ENCODE measurements around the gene DCLK1.

DCLK1 gene

DNA sequence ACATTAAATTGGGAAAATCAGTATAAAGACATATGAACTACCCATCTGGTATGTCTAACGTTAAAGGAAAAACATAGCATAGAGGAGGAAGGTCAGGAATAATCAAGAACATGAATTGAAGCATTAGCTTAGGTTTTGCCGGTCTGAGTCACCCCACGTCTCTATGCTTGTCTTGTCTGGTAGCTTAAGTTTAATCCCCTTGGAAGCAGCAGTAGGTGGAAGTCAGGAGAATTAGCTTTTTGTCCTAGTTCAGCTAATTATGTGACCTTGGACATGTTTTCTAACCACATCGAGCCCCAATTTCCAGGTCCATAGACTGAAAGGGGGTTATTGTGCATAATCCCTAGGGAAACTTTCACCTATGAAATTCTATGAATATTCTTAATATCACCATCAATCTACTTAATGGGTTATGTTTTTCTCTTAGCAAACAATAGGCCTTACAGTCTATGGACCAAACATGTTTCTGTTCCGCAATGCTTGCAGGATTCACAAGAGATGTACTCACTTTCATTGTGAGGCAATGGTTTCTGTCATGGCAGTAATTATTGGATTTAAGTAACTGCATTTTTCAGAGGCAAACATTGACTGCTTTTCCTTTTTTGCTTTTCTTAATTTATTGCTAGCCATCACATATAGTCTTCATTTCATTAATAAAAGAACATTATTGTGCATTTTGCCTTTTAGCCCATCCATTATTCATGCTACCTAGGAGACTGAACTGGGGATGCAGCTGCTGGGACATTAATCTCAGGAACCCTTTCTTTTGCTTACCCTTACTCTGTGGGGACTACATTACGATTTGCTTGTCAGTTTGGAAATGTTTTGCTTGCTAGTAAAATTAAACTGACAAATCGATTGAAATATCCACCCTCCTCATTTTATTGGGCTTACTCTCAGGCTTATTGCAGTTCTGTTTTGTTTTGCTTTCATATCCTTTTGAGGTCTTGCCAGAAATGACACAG is 349.9 kb downstream of the DCLK1 start:
- TF ChIP-seq HDGF (IDR thresholded peaks at IDR 0.05; ENCODE audit: borderline replicate concordance) (no peak), FOXK2 (IDR thresholded peaks at IDR 0.05) (no peak), CTBP1 (IDR thresholded peaks at IDR 0.05; ENCODE audit: borderline replicate concordance) (peak; percentile 58; the same call in 1 of the 2 replicates)
- TF ChIP-seq, protein P1, sequence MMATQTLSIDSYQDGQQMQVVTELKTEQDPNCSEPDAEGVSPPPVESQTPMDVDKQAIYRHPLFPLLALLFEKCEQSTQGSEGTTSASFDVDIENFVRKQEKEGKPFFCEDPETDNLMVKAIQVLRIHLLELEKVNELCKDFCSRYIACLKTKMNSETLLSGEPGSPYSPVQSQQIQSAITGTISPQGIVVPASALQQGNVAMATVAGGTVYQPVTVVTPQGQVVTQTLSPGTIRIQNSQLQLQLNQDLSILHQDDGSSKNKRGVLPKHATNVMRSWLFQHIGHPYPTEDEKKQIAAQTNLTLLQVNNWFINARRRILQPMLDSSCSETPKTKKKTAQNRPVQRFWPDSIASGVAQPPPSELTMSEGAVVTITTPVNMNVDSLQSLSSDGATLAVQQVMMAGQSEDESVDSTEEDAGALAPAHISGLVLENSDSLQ (IDR thresholded peaks at IDR 0.05): peak; percentile 66
- no peak for DNase-seq (ENCODE audit: extremely low spot score)
- ChIA-PET POLR2A (no interaction called here), CTCF (interaction anchor here (1.3 kb wide), 1 partner anchor 8 kb away, joined by 4 read pairs; no protein-coding TSS in a partner anchor)

DNA sequence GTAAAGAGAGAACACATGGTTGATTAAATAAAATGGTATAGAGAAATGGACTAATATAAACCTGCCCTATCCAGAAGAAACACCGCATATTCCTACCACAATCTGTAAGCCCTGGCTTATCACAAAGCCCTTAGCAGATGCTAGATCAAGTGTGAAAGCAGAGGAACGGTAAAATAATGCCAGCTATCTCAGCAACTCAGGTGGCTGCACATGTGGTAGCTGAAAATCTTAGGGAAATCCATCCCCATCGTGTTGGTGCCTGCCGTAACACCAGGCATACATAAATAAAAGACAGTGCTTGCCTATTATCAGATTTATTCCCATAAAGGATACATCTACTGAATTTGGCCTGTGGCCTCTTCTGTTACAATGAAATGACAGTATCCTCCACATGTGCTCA is 350.6 kb downstream of the DCLK1 start:
- DNase-seq (ENCODE audit: extremely low spot score): no peak
- ChIA-PET CTCF (interaction anchor here (1.3 kb wide), 1 partner anchor 9 kb away, joined by 4 read pairs; no protein-coding TSS in a partner anchor), POLR2A (no interaction called here)
- no peak for TF ChIP-seq FOXA1 (IDR thresholded peaks at IDR 0.05)
- TF ChIP-seq L3MBTL2 (conservative IDR thresholded peaks at IDR 0.05): no peak
- TF ChIP-seq SUZ12 (IDR thresholded peaks at IDR 0.05): no peak
- no peak for TF ChIP-seq FOXK2 (IDR thresholded peaks at IDR 0.05)
- TF ChIP-seq SP1 (IDR thresholded peaks at IDR 0.05): no peak
- TF ChIP-seq CTBP1 (IDR thresholded peaks at IDR 0.05; ENCODE audit: borderline replicate concordance): no peak
- TF ChIP-seq ZNF384 (IDR thresholded peaks at IDR 0.05): no peak
- no peak for TF ChIP-seq ELF4 (IDR thresholded peaks at IDR 0.05)
- no peak for TF ChIP-seq NFRKB (IDR thresholded peaks at IDR 0.05)

DNA sequence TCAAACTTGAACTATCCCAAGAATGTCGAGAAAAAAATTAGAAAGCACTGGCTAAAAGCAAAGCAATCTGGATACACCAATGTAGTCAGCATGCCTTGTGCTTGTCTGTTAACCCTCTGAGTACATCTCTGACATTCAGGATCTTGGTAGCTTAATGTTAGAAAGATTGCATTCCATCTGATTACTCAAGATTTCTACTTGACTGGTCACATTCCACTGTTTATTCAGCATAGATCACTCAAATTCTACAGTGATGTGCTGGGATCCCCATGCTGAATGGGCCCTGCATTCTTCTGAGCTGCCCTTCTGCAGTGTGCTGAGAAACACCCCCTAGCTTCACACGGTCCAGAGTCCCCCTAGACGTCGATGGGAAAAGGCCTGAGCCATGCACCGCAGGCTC is 359.3 kb downstream of the DCLK1 start:
- CTCF ChIA-PET: no interaction called here
- no peak for DNase-seq (ENCODE audit: extremely low spot score)

DNA sequence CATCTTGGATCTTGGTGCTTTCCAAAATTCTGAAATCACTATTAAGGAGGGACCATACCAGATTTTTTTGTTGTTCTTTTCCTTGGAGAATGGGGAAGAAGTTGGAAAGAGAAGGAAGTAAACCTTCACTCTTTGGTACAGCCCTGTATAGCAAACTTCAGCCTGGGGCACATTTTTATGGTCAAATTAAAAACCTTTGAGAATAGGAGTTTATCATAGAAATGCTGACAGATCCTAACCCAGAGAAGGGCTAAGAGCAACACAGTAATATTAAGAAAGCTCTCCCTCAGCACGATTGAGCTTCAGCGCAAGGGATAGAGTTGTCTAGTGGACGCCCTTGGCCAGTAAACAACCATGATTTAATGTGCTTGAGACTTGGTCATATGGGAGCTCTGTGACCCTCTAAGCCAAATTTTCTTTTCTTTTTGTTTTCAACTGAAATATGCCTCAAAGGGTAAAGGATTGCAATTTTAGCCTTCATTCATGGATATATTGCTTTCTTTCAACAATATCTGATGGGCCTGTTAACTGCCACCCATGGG is 360.4 kb downstream of the DCLK1 start:
- POLR2A ChIA-PET: no interaction called here
- CTCF ChIA-PET: no interaction called here
- TF ChIP-seq, protein P1 (IDR thresholded peaks at IDR 0.05): peak; percentile 31; the same call in 1 of the 2 replicates
- no peak for TF ChIP-seq SUZ12 (IDR thresholded peaks at IDR 0.05)

More for the DNA sequence above, 359.3 kb downstream of the DCLK1 start:
- TF ChIP-seq FOXK2 (IDR thresholded peaks at IDR 0.05): no peak
- TF ChIP-seq, protein P1 (IDR thresholded peaks at IDR 0.05): no peak
- TF ChIP-seq FOXA1 (IDR thresholded peaks at IDR 0.05): no peak
- POLR2A ChIA-PET: no interaction called here

DNA sequence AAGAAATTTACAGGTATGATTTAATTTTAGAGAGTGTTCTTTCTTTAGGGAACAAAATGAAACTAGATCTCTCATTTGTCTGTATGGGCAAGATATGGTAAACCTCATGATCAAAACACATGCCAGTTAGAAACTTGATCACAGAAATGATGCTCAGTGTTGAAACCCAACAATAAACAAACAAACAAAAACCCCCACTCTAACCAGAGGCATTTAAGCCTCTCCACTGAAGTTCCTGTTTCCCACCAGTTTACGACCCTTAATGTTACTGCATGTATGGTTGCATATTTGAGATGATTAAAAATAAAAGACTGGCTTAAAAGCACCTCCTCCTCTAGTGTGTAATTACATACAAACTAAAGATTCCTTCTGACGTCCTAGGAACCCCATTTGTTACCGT is 361.4 kb downstream of the DCLK1 start:
- CTCF ChIA-PET: no interaction called here
- DNase-seq (ENCODE audit: extremely low spot score): no peak
- POLR2A ChIA-PET: no interaction called here
- TF ChIP-seq ELF4 (IDR thresholded peaks at IDR 0.05) (no peak), SUZ12 (IDR thresholded peaks at IDR 0.05) (no peak), FOXM1 (IDR thresholded peaks at IDR 0.05; ENCODE audit: borderline replicate concordance) (no peak), HDGF (IDR thresholded peaks at IDR 0.05; ENCODE audit: borderline replicate concordance) (no peak), FOXA1 (IDR thresholded peaks at IDR 0.05) (no peak), SP1 (IDR thresholded peaks at IDR 0.05) (no peak), L3MBTL2 (conservative IDR thresholded peaks at IDR 0.05) (no peak)

More for the DNA sequence above, 360.4 kb downstream of the DCLK1 start:
- DNase-seq (ENCODE audit: extremely low spot score): no peak

DNA sequence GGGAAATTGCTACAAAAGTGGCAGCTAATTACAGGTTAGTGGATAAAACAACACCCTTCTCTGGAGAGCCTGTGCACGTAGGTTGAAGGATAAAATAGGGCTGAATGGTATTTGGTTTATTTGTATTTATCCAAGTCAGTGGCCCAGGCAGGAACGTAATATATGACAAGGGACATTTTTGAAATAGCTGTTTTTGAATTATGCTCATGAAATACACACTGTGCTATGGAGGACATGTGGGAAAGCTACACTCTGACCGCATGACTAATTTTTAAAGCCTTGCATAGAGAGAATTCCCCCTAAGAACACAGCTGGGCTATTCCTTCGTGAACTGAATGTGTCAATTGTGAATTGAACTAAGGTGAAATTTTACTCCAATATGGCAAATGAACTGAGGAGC is 362.6 kb downstream of the DCLK1 start:
- POLR2A ChIA-PET: no interaction called here
- CTCF ChIA-PET: interaction anchor here (0.5 kb wide), 1 partner anchor 45 kb away, joined by 5 read pairs; no protein-coding TSS in a partner anchor
- TF ChIP-seq HDGF (IDR thresholded peaks at IDR 0.05; ENCODE audit: borderline replicate concordance): no peak
- TF ChIP-seq L3MBTL2 (conservative IDR thresholded peaks at IDR 0.05): no peak
- TF ChIP-seq TARDBP (IDR thresholded peaks at IDR 0.05): no peak
- no peak for TF ChIP-seq FOXA1 (IDR thresholded peaks at IDR 0.05)
- TF ChIP-seq LEF1 (IDR thresholded peaks at IDR 0.05; ENCODE audit: borderline replicate concordance): no peak
- TF ChIP-seq FOXK2 (IDR thresholded peaks at IDR 0.05): no peak
- no peak for DNase-seq (ENCODE audit: extremely low spot score)

DNA sequence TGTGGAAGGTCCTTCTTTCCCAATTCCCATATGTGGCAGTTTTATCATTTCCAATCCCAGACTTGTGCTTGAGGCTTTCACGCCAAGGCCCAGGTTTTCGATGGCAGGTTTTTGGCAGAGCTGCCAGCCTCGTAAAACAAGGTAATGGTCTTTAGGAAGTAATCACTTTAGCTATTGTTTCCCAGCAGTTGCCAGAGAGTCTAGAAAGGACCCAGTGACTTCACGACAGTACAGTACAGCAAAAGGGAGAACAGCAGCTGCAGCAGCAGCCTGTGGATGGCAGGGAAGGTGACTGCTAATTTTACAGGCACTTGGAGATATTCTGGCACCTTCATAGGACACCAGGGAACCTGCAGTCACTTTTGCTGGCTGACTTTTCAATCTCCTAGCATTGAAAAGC is 363.1 kb downstream of the DCLK1 start:
- DNase-seq (ENCODE audit: extremely low spot score): no peak
- TF ChIP-seq ARNT (IDR thresholded peaks at IDR 0.05): no peak
- TF ChIP-seq ZNF384 (IDR thresholded peaks at IDR 0.05): no peak
- no peak for TF ChIP-seq NFRKB (IDR thresholded peaks at IDR 0.05)
- TF ChIP-seq FOXK2 (IDR thresholded peaks at IDR 0.05): no peak
- no peak for TF ChIP-seq L3MBTL2 (conservative IDR thresholded peaks at IDR 0.05)
- no peak for TF ChIP-seq FOXA1 (IDR thresholded peaks at IDR 0.05)
- TF ChIP-seq FOXM1 (IDR thresholded peaks at IDR 0.05; ENCODE audit: borderline replicate concordance): no peak
- TF ChIP-seq, protein P1 (IDR thresholded peaks at IDR 0.05): no peak
- TF ChIP-seq SUZ12 (IDR thresholded peaks at IDR 0.05): no peak
- TF ChIP-seq LEF1 (IDR thresholded peaks at IDR 0.05; ENCODE audit: borderline replicate concordance): no peak
- no peak for TF ChIP-seq BHLHE40 (IDR thresholded peaks at IDR 0.05; ENCODE audit: borderline replicate concordance)
- TF ChIP-seq ELF4 (IDR thresholded peaks at IDR 0.05): no peak
- no peak for TF ChIP-seq SP1 (IDR thresholded peaks at IDR 0.05)
- no peak for TF ChIP-seq TARDBP (IDR thresholded peaks at IDR 0.05)
- ChIA-PET CTCF (no interaction called here), POLR2A (no interaction called here)

All from HEK293T (cell line).